Mesodermal cell (in vitro differentiated cells): ENCODE measurements around the gene PLXNC1.

ENCODE experiments used
- H3K27ac ChIP-seq: 2 replicates; pipeline ENCODE4 v1.7.0; 2013; ENCODE audit warnings: mild to moderate bottlenecking, low read depth, low read length, moderate library complexity; ENCODE audit not compliant: severe bottlenecking
- H3K36me3 ChIP-seq: 2 replicates; pipeline ENCODE4 v1.7.1; 2013; ENCODE audit warnings: mild to moderate bottlenecking, low read length, moderate library complexity; ENCODE audit not compliant: control insufficient read depth, insufficient read depth
- H3K4me1 ChIP-seq: one replicate; pipeline ENCODE4 v1.7.1; 2013; ENCODE audit warnings: mild to moderate bottlenecking, low read length; ENCODE audit not compliant: insufficient read depth, control insufficient read depth, poor library complexity, severe bottlenecking
- H3K4me3 ChIP-seq: 2 replicates; pipeline ENCODE4 v1.7.0; 2013; ENCODE audit warnings: low read length, control low read depth, mild to moderate bottlenecking; ENCODE audit not compliant: insufficient read depth, poor library complexity, severe bottlenecking; ENCODE audit errors: extremely low read depth
- H3K9me3 ChIP-seq: 2 replicates; pipeline ENCODE4 v1.7.1; 2013; ENCODE audit warnings: mild to moderate bottlenecking, low read length, moderate library complexity; ENCODE audit not compliant: control insufficient read depth
- WGBS, 2 experiments: methylation state at CpG; one replicate each; pipeline ENCODE4 v1.1.5; 2013; ENCODE audit warnings: missing lambda C conversion rate in 2 of 2; ENCODE audit not compliant: insufficient coverage in 2 of 2; 5-methylcytosine and 5-hydroxymethylcytosine counted together

PLXNC1 gene

DNA sequence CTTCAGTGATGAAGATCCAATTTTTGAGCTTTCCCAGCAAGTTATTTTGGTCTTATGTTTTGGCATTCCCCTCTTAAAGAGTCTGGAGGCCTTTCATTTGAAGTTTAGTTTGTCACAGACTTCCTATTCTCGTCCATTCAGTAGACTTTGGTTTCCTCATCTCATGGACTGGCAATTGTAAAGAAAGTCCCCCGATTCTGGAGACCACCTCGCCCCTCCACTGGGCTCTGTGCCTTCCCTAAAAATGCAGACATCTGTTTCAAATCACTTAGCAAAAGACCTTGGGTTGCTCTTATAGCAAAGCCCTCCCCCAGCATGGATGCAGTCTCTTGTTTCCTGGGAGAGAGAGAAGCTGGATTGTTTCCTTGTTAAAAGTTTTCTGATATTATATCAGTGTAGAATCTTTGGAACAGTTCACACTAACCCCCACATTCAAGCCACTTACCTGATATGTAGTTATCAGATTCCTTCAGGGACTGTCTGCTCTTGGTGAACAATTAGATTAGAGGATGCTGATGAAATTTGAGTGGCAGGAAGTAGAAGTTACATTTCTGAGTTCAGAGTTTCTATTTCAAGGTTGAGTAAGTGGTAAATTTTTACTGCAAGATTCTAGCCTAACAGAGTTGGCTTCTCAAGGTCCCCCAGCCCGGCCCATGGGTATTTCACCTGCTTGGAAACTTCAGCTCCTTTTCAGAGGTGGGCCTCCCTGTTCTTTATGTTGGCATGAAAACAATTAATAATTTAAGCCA is 56.3 kb downstream of the PLXNC1 start:
- WGBS, 2 experiments: 74 to 100% methylated on average over 2 to 3 of the region's 4 CpGs
- H3K4me1 ChIP-seq: peaks cover 18% of the 10 kb centered on the region
- H3K36me3 ChIP-seq: no peaks in the 10 kb centered on the region
- no peak overlapping the region for H3K27ac ChIP-seq
- no peak overlapping the region for H3K4me3 ChIP-seq
- H3K9me3 ChIP-seq: no peaks in the 10 kb centered on the region

DNA sequence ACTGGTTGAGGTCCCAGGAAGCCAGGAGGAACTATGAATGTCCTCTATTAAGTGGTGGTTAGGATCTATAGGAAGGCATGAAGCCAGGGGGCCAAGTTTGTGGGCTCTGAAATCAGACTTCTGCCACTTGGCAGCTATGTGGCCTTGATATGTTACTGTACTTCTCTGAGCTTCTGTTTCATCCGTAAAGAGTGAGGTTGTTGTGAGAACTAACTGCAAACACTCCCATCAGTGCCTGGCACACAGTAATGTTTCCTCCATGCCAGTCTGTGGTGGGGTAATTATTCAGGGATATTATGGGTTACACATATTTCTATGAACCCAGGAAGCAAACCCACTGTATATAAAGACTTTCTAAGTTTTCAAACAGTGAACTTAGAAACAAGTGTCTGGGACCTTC is 57.4 kb downstream of the PLXNC1 start:
- Histone ChIP-seq H3K4me3 (no peak overlapping the region), H3K27ac (no peak overlapping the region), H3K4me1 (peaks cover 18% of the 10 kb centered on the region), H3K36me3 (peaks cover 3% of the 10 kb centered on the region), H3K9me3 (no peaks in the 10 kb centered on the region)
- WGBS, 2 experiments: no CpG with 5 or more reads among the region's 1 CpG

DNA sequence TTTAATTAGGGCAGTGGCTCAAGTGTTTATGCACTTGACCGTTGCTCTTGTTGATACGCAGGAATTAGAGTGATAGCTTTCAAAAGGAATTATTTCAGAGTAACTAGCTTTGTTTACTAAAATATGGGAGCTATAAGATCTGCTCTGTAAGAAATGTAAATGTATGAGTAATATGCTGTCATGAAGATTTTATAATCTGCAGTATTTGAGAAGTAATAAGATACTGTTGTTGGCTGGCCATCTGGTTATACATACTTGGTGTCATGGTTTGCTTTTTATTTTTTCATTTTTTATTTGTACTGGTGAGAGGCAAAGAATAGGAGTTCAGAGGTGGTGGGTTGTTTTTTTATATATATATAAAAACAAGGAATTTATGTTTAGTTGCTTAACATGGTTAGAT is 58.5 kb downstream of the PLXNC1 start:
- H3K4me1 ChIP-seq: peaks cover 18% of the 10 kb centered on the region
- peaks cover 3% of the 10 kb centered on the region for H3K36me3 ChIP-seq
- no peak overlapping the region for H3K27ac ChIP-seq
- 94 to 95% methylated on average over 2 of the region's 2 CpGs for WGBS, 2 experiments
- no peak overlapping the region for H3K4me3 ChIP-seq
- peaks cover 3% of the 10 kb centered on the region for H3K9me3 ChIP-seq

DNA sequence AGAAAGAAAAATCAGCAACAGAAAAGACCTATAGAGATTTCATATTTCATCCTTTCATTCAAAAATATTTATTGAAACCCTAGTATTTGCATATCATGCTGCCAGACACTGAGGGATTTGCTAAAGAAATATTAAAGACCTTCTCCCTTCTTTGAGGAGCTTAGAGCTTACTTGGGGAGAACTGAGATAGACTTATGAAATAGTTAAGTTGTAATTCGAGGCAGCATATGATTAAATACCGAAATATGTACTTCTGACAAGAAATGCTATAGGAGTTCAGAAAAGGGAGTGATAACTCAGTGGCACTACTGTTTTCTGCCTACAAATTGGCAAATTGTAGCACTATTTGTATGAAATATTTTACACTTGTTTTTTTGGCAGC is 59.1 kb downstream of the PLXNC1 start:
- H3K4me3 ChIP-seq: no peak overlapping the region
- 77 to 82% methylated on average over 2 of the region's 2 CpGs for WGBS, 2 experiments
- H3K4me1 ChIP-seq: peaks cover 18% of the 10 kb centered on the region
- no peak overlapping the region for H3K27ac ChIP-seq
- peaks cover 3% of the 10 kb centered on the region for H3K36me3 ChIP-seq
- H3K9me3 ChIP-seq: peaks cover 3% of the 10 kb centered on the region

DNA sequence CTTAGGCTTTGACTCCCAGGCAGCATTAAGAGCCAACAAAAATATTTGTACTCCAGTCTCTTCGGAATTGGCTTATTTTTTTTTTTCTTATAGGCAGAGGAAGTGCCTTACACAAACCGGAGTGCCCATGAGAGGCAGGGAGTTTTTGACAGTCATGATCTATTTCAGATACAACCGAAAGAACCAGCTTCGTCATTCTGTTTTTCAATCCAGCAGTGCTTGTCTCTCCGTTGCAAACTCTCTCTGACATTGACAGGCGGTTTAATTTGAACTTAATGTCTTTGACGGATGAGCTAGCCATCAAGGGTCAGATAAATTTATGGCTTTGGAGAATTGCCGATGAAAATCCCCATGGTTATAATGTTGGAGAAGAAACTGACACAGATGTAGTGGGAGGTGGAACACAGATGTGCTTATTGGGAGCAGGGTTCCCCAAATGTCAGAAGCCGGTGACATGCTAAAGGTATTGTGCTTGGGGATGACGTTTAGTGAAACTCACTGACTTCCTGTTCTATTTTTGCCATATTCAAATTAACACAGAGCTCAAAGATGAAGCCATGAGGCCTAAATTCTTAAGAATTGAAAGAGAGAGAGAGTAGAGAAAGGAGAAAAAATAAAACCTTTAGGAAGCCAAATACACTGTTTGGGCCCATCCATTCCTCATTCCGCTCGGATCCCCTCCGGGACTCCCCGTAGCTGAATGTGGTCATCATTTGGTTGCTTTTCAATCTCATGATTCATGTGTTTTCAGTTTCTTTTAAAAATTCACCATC is 59.7 kb downstream of the PLXNC1 start:
- H3K36me3 ChIP-seq: peaks cover 3% of the 10 kb centered on the region
- peaks cover 18% of the 10 kb centered on the region for H3K4me1 ChIP-seq
- no peak overlapping the region for H3K27ac ChIP-seq
- WGBS, 2 experiments: 92 to 95% methylated on average over 7 to 11 of the region's 14 CpGs
- H3K4me3 ChIP-seq: no peak overlapping the region
- peaks cover 3% of the 10 kb centered on the region for H3K9me3 ChIP-seq

DNA sequence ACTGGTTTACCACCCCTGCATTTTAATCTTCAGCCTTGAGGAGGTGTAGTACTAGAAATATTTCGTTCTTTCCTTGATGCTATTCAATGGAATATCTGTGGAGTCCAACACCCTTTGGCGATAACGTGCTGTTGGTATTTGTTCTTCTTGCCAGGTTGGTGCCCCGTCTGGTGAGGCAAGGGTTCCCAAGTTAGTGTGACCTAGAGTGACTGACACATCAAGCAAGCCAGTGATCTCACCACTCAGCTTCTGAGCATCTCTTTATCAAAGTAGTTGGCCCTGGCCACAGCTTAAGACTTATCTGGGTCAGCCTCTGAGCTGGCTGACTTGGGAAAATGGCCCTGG is 60.2 kb downstream of the PLXNC1 start:
- 97 to 100% methylated on average over 1 to 4 of the region's 4 CpGs for WGBS, 2 experiments

DNA sequence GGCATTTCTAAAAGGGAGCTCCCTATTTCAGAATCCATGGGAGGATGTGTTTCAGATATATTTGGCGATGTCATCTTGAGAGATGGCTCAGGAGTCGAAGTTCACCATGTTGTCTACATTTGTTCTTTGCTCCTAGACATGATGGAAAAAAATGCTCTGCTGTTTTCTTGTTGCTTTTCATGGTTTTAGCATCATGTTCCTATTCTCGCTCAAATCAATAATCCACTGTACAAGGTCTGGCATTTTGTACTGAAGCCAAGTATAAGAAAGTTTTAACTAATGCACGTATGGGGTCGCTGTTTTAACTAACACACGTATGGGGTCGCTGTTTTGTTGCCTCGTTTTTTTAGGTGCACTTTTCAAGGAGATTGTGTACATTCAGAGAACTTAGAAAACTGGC is 60.9 kb downstream of the PLXNC1 start:
- Histone ChIP-seq H3K36me3 (peaks cover 3% of the 10 kb centered on the region), H3K27ac (no peak overlapping the region), H3K4me1 (peaks cover 18% of the 10 kb centered on the region), H3K9me3 (peaks cover 3% of the 10 kb centered on the region), H3K4me3 (no peak overlapping the region)
- 85 to 88% methylated on average over 6 to 7 of the region's 8 CpGs for WGBS, 2 experiments

More for the DNA sequence above, 60.2 kb downstream of the PLXNC1 start:
- H3K36me3 ChIP-seq: peaks cover 3% of the 10 kb centered on the region
- no peak overlapping the region for H3K27ac ChIP-seq
- peaks cover 18% of the 10 kb centered on the region for H3K4me1 ChIP-seq
- H3K4me3 ChIP-seq: no peak overlapping the region
- H3K9me3 ChIP-seq: peaks cover 3% of the 10 kb centered on the region

DNA sequence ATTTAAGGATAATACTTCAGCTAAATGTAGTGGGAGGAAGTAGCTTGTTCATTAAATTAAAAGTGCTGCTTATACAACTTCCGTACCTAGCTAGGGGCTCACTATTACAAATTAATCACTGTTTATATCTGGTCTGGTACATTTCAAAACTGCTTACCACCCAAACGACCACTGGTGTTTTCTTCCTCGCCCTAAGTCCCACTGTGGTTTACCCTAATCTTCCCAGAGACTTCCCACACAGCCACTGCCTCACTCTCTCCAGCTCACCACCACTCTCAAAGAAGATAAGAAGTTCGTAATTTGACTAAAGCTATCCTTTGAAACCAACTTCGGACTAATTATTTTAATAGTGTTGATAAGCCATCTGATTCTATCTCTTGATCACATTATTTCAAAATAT is 62.6 kb downstream of the PLXNC1 start:
- H3K4me3 ChIP-seq: no peak overlapping the region
- H3K36me3 ChIP-seq: peaks cover 3% of the 10 kb centered on the region
- H3K9me3 ChIP-seq: peaks cover 3% of the 10 kb centered on the region
- WGBS, 2 experiments: 43 to 54% methylated on average over 2 to 3 of the region's 5 CpGs
- H3K27ac ChIP-seq: no peak overlapping the region
- H3K4me1 ChIP-seq: peaks cover 9% of the 10 kb centered on the region

DNA sequence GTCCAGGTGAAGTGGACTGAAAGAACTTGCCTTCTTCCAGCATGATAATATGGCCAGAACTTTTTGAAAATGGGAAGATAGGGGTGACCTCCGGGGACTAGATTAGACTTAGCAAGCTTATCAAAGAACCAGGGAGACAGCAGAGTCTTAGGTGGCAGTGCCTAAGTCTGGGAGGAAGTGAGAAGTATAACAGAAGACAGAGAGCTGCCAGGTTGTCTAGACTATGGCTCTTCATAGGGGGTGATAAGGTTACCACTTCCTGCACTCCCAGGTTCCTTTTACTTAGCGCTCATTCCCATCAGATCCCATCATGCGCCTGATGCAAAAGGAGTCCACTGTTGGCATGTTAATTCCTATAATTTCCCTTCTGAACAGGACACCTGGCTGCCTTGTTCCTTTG is 69.9 kb downstream of the PLXNC1 start:
- Histone ChIP-seq H3K27ac (no peak overlapping the region), H3K9me3 (no peaks in the 10 kb centered on the region), H3K4me3 (no peak overlapping the region), H3K4me1 (no peaks in the 10 kb centered on the region), H3K36me3 (peaks cover 7% of the 10 kb centered on the region)
- 80 to 81% methylated on average over 1 to 3 of the region's 3 CpGs for WGBS, 2 experiments

DNA sequence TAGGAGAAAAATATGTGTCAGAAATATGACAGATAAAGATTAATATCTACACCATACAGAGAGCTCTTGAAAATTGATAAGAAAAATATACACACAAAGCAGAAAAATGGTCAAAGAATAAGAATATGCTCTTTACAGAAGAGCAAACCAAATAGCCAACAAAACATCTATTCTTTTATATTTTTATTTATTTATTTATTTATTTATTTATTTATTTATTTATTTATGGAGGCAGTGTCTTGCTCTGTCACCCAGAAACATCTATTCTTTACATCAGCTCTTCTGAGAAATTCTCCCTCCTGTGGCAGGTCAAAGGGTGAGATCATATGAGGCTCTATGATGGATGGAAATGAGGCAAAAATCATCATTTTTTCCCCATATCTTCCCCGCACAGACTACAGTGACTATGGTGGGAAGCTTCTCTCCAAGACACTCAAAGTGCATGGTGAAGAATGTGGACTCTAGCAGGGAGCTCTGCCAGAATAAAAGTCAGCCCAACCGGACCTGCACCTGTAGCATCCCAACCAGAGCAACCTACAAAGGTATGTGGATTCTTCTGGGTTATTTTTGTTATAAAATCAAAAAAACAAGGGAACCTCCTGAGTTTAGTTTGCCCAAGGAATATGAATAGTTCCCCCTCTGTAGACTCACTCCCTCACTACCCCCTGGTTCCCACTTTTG is 71.4 kb downstream of the PLXNC1 start:
- no CpG with 5 or more reads among the region's 2 CpGs for WGBS, 2 experiments
- H3K9me3 ChIP-seq: no peaks in the 10 kb centered on the region
- H3K27ac ChIP-seq: no peak overlapping the region
- H3K36me3 ChIP-seq: peaks cover 15% of the 10 kb centered on the region
- H3K4me3 ChIP-seq: no peak overlapping the region
- no peaks in the 10 kb centered on the region for H3K4me1 ChIP-seq
